Measurements from ENCODE around the gene AFF4. TPM values are rescaled to one million over a fixed set of nuclear protein-coding genes. Genes with fewer than 3 reads are reported as not detected.
A peak's percentile ranks its signal among the peaks of the same experiment; 100 is the strongest.
"Not testable (repeated sequence)": the region's sequence is repeated elsewhere in the genome, so short reads cannot be mapped to it uniquely, and the experiment has no call there.

The AFF4 gene
- total and polyA plus RNA-seq, 2 of the 4 experiments (the other 2 are of a cell fraction): 27.3 to 57.2 TPM

DNA sequence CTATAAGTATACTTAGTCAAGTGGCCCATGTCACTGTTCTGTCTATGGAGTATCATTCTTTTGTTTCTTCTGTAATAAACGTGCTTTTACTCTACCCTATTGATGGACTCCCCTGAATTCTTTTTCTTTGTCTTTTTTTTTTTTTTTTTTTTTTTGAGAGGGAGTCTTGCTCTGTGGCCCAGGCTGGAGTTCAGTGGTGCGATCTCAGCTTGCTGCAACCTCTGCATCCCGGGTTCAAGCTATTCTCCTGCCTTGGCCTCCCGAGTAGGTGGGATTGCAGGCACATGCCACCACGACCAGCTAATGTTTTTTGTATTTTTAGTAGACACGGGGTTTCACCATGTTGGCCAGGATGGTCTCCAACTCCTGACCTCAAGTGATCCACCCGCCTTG is 9.0 kb upstream of the AFF4 start:
- H4K8ac ChIP-seq (ENCODE audit: low read depth in 2 of 2, low read length in 2 of 2); H4K91ac ChIP-seq (ENCODE audit: insufficient read depth, low read depth, low read length); in situ Hi-C loops (cut with MboI; ENCODE audit: low sequenced_read_pairs); H3K56ac ChIP-seq (ENCODE audit: extremely low read depth, insufficient read depth, low read length); H3K14ac ChIP-seq (replicated peaks; ENCODE audit: low read depth, low read length); H3K9me3 ChIP-seq (ENCODE audit: control insufficient read depth, insufficient read depth, low read length); H3K36me3 ChIP-seq (ENCODE audit: control insufficient read depth, insufficient read depth, low read length); H2AK5ac ChIP-seq (ENCODE audit: low read depth, low read length); H2BK15ac ChIP-seq (ENCODE audit: low read depth, low read length); H3K4me3 ChIP-seq (ENCODE audit: insufficient read depth, low read depth, low read length); H3K18ac ChIP-seq (ENCODE audit: low read depth, low read length); H2BK120ac ChIP-seq (ENCODE audit: low read depth, low read length); H4K20me1 ChIP-seq (ENCODE audit: insufficient read depth, low read length); H3K27ac ChIP-seq (ENCODE audit: insufficient read depth, low read length); BruUV-seq (replicated peaks); H3K4me1 ChIP-seq (ENCODE audit: control insufficient read depth, insufficient read depth, low read length); POLR2A ChIA-PET (ENCODE audit: unreplicated experiment); H3K9me1 ChIP-seq (ENCODE audit: insufficient read depth, low read length); H2BK5ac ChIP-seq (ENCODE audit: low read depth, low read length, poor library complexity, severe bottlenecking); ATAC-seq (ENCODE audit: low read depth); H3K9ac ChIP-seq (ENCODE audit: low read depth, low read length); H3K23ac ChIP-seq (ENCODE audit: low read depth, low read length); DNase-seq; dilution Hi-C loops (cut with HindIII; ENCODE audit: low sequenced_read_pairs, unreplicated experiment); H3K27me3 ChIP-seq (ENCODE audit: control insufficient read depth, insufficient read depth, low read length); H2AK9ac ChIP-seq (replicated peaks; ENCODE audit: low read depth, low read length, poor library complexity); H2BK20ac ChIP-seq (ENCODE audit: low read depth, low read length); H2AFZ ChIP-seq (replicated peaks; ENCODE audit: low read length, poor library complexity); H3K4me2 ChIP-seq (ENCODE audit: low read depth, low read length); intact Hi-C loops (cut with micrococcal nuclease); H4K5ac ChIP-seq (ENCODE audit: low read depth, low read length); H3K79me1 ChIP-seq (ENCODE audit: low read depth in 1 of 2, low read length in 2 of 2): not testable (repeated sequence)
- WGBS, 2 experiments (ENCODE audit: extremely low coverage in 2 of 2, insufficient read length in 1 of 2): 100% methylated on average over 3 of the region's 7 CpGs; no CpG with 5 or more reads in 1 of the 2 experiments
- H3K4ac ChIP-seq (ENCODE audit: low read depth, low read length): peak overlapping the region; percentile 5; the same call in 1 of the 2 replicates
- CTCF ChIA-PET: interaction anchor here (0.6 kb wide), 1 partner anchor 43 kb away, joined by 3 read pairs; no protein-coding TSS in a partner anchor
